GM19463 (cell line): ENCODE results near the gene GSN.

Experiments used
- ATAC-seq: cut with Tn5 transposase; IDR thresholded peaks from one replicate; pipeline ENCODE4 v1.9.1; 2021; ENCODE audit warnings: mild to moderate bottlenecking, moderate library complexity; ENCODE audit not compliant: unreplicated experiment

GSN gene

GRCh38 chr9:121322037-121322736 is 54.2 kb downstream of the GSN start:
- no peak for ATAC-seq

- no peak for ATAC-seq
Measured at GRCh38 chr9:121322737-121323448, 54.9 kb downstream of the GSN start.

- no peak for ATAC-seq
Measured at GRCh38 chr9:121323449-121324151, 55.6 kb downstream of the GSN start.

GRCh38 chr9:121324316-121324715 is 56.4 kb downstream of the GSN start:
- no peak for ATAC-seq

GRCh38 chr9:121324755-121325154 is 56.8 kb downstream of the GSN start:
- no peak for ATAC-seq

GRCh38 chr9:121325387-121325786 is 57.4 kb downstream of the GSN start:
- no peak for ATAC-seq

GRCh38 chr9:121326130-121326838 is 58.3 kb downstream of the GSN start:
- ATAC-seq, result no peak

- ATAC-seq, result no peak
Measured at GRCh38 chr9:121326901-121327613, 59.1 kb downstream of the GSN start.

GRCh38 chr9:121328476-121328875 is 60.5 kb downstream of the GSN start:
- no peak for ATAC-seq

GRCh38 chr9:121328876-121329681 is 61.1 kb downstream of the GSN start:
- ATAC-seq, result no peak

GRCh38 chr9:121331549-121331948 is 63.6 kb downstream of the GSN start:
- ATAC-seq, result no peak

GRCh38 chr9:121331992-121332685 is 64.2 kb downstream of the GSN start:
- no peak for ATAC-seq

GRCh38 chr9:121333950-121334773 is 66.2 kb downstream of the GSN start:
- ATAC-seq, result no peak

GRCh38 chr9:121336665-121337064 is 68.7 kb downstream of the GSN start:
- ATAC-seq, result no peak

- no peak for ATAC-seq
Measured at GRCh38 chr9:121339437-121339836, 71.5 kb downstream of the GSN start.

- ATAC-seq, result peak; percentile 73
Measured at GRCh38 chr9:121340676-121341392, 72.9 kb downstream of the GSN start.

GRCh38 chr9:121344184-121344583 is 76.2 kb downstream of the GSN start:
- ATAC-seq, result no peak

GRCh38 chr9:121345070-121345469 is 77.1 kb downstream of the GSN start:
- ATAC-seq, result no peak
